Measurements from ENCODE around the gene SNRPF.

The SNRPF gene

DNA sequence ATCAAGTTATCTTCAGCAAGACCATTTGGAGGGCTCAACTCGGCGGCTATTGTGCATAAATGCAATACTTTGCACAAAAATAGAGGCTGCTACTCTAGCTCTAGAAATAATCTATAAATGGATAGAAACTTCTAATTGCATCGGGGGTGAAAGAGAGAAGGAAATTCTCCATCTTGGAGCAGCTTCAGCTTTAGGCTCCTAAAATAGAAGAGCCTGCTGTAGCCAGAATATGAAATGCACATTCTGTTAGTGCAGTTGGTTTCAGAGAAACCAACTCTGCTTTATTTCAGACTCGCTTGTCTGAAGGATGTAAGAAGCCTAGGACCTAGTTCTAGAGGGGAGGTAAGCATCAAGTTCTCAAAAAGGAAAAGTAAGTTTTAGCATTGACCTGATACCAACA lies 38.1 kb downstream of the SNRPF start:
- no peaks in the 10 kb centered on the region for H3K36me3 ChIP-seq (ENCODE audit: control insufficient read depth, insufficient read depth, low read length)
- TF ChIP-seq, protein P1, sequence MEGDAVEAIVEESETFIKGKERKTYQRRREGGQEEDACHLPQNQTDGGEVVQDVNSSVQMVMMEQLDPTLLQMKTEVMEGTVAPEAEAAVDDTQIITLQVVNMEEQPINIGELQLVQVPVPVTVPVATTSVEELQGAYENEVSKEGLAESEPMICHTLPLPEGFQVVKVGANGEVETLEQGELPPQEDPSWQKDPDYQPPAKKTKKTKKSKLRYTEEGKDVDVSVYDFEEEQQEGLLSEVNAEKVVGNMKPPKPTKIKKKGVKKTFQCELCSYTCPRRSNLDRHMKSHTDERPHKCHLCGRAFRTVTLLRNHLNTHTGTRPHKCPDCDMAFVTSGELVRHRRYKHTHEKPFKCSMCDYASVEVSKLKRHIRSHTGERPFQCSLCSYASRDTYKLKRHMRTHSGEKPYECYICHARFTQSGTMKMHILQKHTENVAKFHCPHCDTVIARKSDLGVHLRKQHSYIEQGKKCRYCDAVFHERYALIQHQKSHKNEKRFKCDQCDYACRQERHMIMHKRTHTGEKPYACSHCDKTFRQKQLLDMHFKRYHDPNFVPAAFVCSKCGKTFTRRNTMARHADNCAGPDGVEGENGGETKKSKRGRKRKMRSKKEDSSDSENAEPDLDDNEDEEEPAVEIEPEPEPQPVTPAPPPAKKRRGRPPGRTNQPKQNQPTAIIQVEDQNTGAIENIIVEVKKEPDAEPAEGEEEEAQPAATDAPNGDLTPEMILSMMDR (IDR thresholded peaks at IDR 0.05), result no peak
- no peaks in the 10 kb centered on the region for H3K9me3 ChIP-seq (ENCODE audit: control insufficient read depth, low read length)
- no peaks in the 10 kb centered on the region for H3K79me2 ChIP-seq
- no peak overlapping the region for H3K27ac ChIP-seq
- no peak overlapping the region for H3K4me2 ChIP-seq (ENCODE audit: low read length)
- no peak overlapping the region for H3K4me3 ChIP-seq (ENCODE audit: low read depth, low read length)
- no peak overlapping the region for H3K9ac ChIP-seq
- H2AFZ ChIP-seq, result no peak overlapping the region
- no peaks in the 10 kb centered on the region for H3K27me3 ChIP-seq (ENCODE audit: control insufficient read depth, insufficient read depth, low read length)
- H3K4me1 ChIP-seq, result no peaks in the 10 kb centered on the region

GRCh38 chr12:95898081-95898480 lies 39.3 kb downstream of the SNRPF start:
- H3K9me3 ChIP-seq (ENCODE audit: control insufficient read depth, low read length), result no peaks in the 10 kb centered on the region
- no peak overlapping the region for H3K27ac ChIP-seq
- H3K27me3 ChIP-seq (ENCODE audit: control insufficient read depth, insufficient read depth, low read length), result no peaks in the 10 kb centered on the region
- TF ChIP-seq, protein P1 (IDR thresholded peaks at IDR 0.05), result no peak
- H3K4me2 ChIP-seq (ENCODE audit: low read length), result no peak overlapping the region
- no peak overlapping the region for H3K9ac ChIP-seq
- H3K4me3 ChIP-seq (ENCODE audit: low read depth, low read length), result no peak overlapping the region
- no peaks in the 10 kb centered on the region for H3K4me1 ChIP-seq
- H2AFZ ChIP-seq, result no peak overlapping the region
- H3K36me3 ChIP-seq (ENCODE audit: control insufficient read depth, insufficient read depth, low read length), result no peaks in the 10 kb centered on the region
- no peaks in the 10 kb centered on the region for H3K79me2 ChIP-seq

DNA sequence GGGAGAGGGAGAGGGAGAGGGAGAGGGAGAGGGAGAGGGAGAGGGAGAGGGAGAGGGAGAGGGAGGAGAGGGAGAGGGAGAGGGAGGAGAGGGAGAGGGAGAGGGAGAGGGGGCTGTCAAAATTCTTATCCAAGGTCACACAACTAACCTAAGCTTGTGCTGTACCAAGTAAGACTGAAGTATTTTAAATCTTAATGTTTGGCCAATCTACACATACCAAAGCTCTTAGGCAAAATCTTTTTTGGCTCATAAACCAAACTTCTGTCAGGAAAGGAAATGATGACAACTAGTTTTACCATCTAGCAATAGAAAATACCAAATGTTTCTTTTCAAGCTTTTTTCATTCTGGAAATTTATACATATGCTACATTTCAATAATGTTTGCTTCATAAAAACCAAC lies 49.8 kb downstream of the SNRPF start:
- no peaks in the 10 kb centered on the region for H3K79me2 ChIP-seq
- H3K9me3 ChIP-seq (ENCODE audit: control insufficient read depth, low read length), result no peaks in the 10 kb centered on the region
- H3K4me2 ChIP-seq (ENCODE audit: low read length), result no peak overlapping the region
- no peak overlapping the region for H3K27ac ChIP-seq
- H3K4me1 ChIP-seq, result no peaks in the 10 kb centered on the region
- no peaks in the 10 kb centered on the region for H3K36me3 ChIP-seq (ENCODE audit: control insufficient read depth, insufficient read depth, low read length)
- no peak overlapping the region for H2AFZ ChIP-seq
- H3K27me3 ChIP-seq (ENCODE audit: control insufficient read depth, insufficient read depth, low read length), result no peaks in the 10 kb centered on the region
- no peak overlapping the region for H3K9ac ChIP-seq
- TF ChIP-seq, protein P1 (IDR thresholded peaks at IDR 0.05), result no peak
- H3K4me3 ChIP-seq (ENCODE audit: low read depth, low read length), result no peak overlapping the region

DNA sequence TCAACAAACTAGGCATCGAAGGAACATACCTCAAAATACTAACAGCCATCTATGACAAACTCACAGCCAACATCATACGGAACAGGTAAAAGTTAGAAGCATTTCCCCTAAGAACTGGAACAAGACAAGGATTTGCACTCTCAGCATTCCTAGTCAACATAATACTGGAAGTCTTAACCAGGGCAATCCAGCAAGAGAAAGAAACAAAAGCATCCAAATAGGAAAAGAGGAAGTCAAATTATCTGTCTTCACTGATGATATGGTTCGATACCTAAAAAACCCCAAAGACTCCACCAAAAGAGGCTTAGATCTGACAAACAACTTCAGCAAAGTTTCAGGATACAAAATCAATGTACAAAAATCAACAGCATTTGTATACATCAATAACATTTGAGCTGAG lies 51.1 kb downstream of the SNRPF start:
- Histone ChIP-seq H3K79me2 (no peaks in the 10 kb centered on the region), H3K27ac (no peak overlapping the region), H3K36me3 (ENCODE audit: control insufficient read depth, insufficient read depth, low read length) (no peaks in the 10 kb centered on the region), H3K4me1 (no peaks in the 10 kb centered on the region), H3K9me3 (ENCODE audit: control insufficient read depth, low read length) (no peaks in the 10 kb centered on the region), H3K9ac (no peak overlapping the region), H3K4me2 (ENCODE audit: low read length) (no peak overlapping the region), H3K27me3 (ENCODE audit: control insufficient read depth, insufficient read depth, low read length) (no peaks in the 10 kb centered on the region), H3K4me3 (ENCODE audit: low read depth, low read length) (no peak overlapping the region), H2AFZ (no peak overlapping the region)
- TF ChIP-seq, protein P1 (IDR thresholded peaks at IDR 0.05), result no peak

All from parathyroid adenoma (tissue), 2 donors.